Gastrocnemius medialis (tissue), 4 donors: ENCODE measurements around the gene NXT1. TPM values are rescaled to one million over a fixed set of nuclear protein-coding genes. Genes with fewer than 3 reads are reported as not detected.

Source experiments
- ATAC-seq, 2 donors: fragments of 150-250 bp; one replicate each; pipeline ENCODE4 v1.9.1; 2016
- DNase-seq, 2 donors: peaks; one replicate each; pipeline ENCODE4 v3.0.0-alpha.2; 2019
- H3K27ac ChIP-seq, 4 donors: fragments of 200-600 bp; sonication (generic); 1 replicate in 1 of 4; 2 replicates in 3 of 4; pipeline ENCODE4 v1.5.1; 2016 to 2018; ENCODE audit warnings: mild to moderate bottlenecking in 2 of 4, moderate library complexity in 1 of 4
- H3K27me3 ChIP-seq, 3 donors: fragments of 200-600 bp; sonication (generic) in 2 of 3; 1 replicate in 1 of 3; 2 replicates in 2 of 3; pipeline versions ENCODE4 v1.5.1 to v1.6.0; 2016 to 2019; ENCODE audit warnings: mild to moderate bottlenecking in 1 of 3, moderate library complexity in 1 of 3
- H3K36me3 ChIP-seq, 2 donors: fragments of 200-600 bp; sonication (generic) in 1 of 2; one replicate each; pipeline ENCODE4 v1.5.1; 2017 to 2018
- H3K4me1 ChIP-seq, 2 donors: fragments of 200-600 bp; sonication (generic) in 1 of 2; one replicate each; pipeline ENCODE4 v1.5.1; 2016 to 2017; ENCODE audit warnings: mild to moderate bottlenecking in 2 of 2
- H3K4me3 ChIP-seq, 4 donors: fragments of 200-600 bp; sonication (generic) in 3 of 4; 1 replicate in 1 of 4; 2 replicates in 3 of 4; pipeline ENCODE4 v1.5.1; 2016 to 2019; ENCODE audit warnings: mild to moderate bottlenecking in 2 of 4
- H3K9me3 ChIP-seq, 3 donors: fragments of 200-600 bp; sonication (generic) in 2 of 3; 1 replicate in 1 of 3; 2 replicates in 2 of 3; pipeline ENCODE4 v1.5.1; 2016 to 2019
- POLR2A ChIP-seq, 2 donors: fragments of 450-650 bp; IDR thresholded peaks; one replicate each; pipeline ENCODE4 v1.6.1; 2017; ENCODE audit warnings: antibody characterized with exemption in 2 of 2, mild to moderate bottlenecking in 2 of 2, moderate library complexity in 2 of 2
- in situ Hi-C, 4 donors: fragments of 200-750 bp; cut with MboI; loops; one replicate each; pipeline versions ENCODE4 v1.15.0 to v1.8.0; 2017; ENCODE audit warnings: low sequenced_read_pairs in 4 of 4
- intact Hi-C: fragments of 100-400 bp; cut with DNase I; formaldehyde crosslinking; loops from one replicate; pipeline ENCODE4 v1.15.1; 2023; ENCODE audit warnings: low total_unique reads
- total RNA-seq, 4 donors: library from RNA; depleted of rRNA; stranded (reverse); fragments of >200 nt; gene quantifications; one replicate each; pipeline versions ENCODE4 v1.1.0 to v1.2.3, GENCODE V29; 2016
- TF ChIP-seq, protein P1 (sequence below), 5 experiments: fragments of 450-650 bp in 3 of 5; fragments of 200-600 bp in 2 of 5; sonication (generic) in 2 of 5; IDR thresholded peaks in 4 of 5; conservative IDR thresholded peaks in 1 of 5; 1 replicate in 4 of 5; 2 replicates in 1 of 5; pipeline ENCODE4 v1.5.1; 2016 to 2019; ENCODE audit warnings: antibody characterized with exemption in 5 of 5, mild to moderate bottlenecking in 3 of 5, moderate library complexity in 3 of 5

The NXT1 gene
- total RNA-seq, 4 donors from 2014 or later: 15.2 to 17.9 (median 15.9) TPM

GRCh38 chr20:23401051-23401450 lies 50.5 kb downstream of the NXT1 start:
- Histone ChIP-seq H3K9me3 (no peaks in the 10 kb centered on the region), H3K27me3 (no peaks in the 10 kb centered on the region), H3K4me3 (no peak overlapping the region), H3K36me3 (peaks cover 0 to 5% of the 10 kb centered on the region in 2 donors), H3K4me1 (peaks cover 36 to 50% of the 10 kb centered on the region in 2 donors), H3K27ac (peak overlapping the region in 3 of 4 donors; percentile 8 to 53 (median 51))
- intact Hi-C loops: no loop called here
- peak in 1 of 2 donors; percentile 28 for ATAC-seq
- TF ChIP-seq, protein P1, sequence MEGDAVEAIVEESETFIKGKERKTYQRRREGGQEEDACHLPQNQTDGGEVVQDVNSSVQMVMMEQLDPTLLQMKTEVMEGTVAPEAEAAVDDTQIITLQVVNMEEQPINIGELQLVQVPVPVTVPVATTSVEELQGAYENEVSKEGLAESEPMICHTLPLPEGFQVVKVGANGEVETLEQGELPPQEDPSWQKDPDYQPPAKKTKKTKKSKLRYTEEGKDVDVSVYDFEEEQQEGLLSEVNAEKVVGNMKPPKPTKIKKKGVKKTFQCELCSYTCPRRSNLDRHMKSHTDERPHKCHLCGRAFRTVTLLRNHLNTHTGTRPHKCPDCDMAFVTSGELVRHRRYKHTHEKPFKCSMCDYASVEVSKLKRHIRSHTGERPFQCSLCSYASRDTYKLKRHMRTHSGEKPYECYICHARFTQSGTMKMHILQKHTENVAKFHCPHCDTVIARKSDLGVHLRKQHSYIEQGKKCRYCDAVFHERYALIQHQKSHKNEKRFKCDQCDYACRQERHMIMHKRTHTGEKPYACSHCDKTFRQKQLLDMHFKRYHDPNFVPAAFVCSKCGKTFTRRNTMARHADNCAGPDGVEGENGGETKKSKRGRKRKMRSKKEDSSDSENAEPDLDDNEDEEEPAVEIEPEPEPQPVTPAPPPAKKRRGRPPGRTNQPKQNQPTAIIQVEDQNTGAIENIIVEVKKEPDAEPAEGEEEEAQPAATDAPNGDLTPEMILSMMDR (IDR thresholded peaks at IDR 0.05 in 4 of 5, conservative IDR thresholded peaks at IDR 0.05 in 1 of 5): no peak
- TF ChIP-seq POLR2A (IDR thresholded peaks at IDR 0.05): no peak
- no peak for DNase-seq
- in situ Hi-C loops: loop anchor here in 1 of 4 donors (25.0 kb wide), 1 partner anchor 211 kb away; the partner anchor contains the start of gene CST9

GRCh38 chr20:23403751-23404150 lies 53.2 kb downstream of the NXT1 start:
- ATAC-seq: no peak
- Histone ChIP-seq H3K9me3 (no peaks in the 10 kb centered on the region), H3K4me3 (no peak overlapping the region), H3K27me3 (no peaks in the 10 kb centered on the region), H3K27ac (peak overlapping the region in 1 of 4 donors; percentile 2), H3K4me1 (peaks cover 26 to 41% of the 10 kb centered on the region in 2 donors), H3K36me3 (peaks cover 0 to 5% of the 10 kb centered on the region in 2 donors)
- in situ Hi-C loops: loop anchor here in 1 of 4 donors (25.0 kb wide), 1 partner anchor 209 kb away; the partner anchor contains the start of gene CST9
- intact Hi-C loops: no loop called here
- no peak for DNase-seq
- TF ChIP-seq, protein P1 (IDR thresholded peaks at IDR 0.05 in 4 of 5, conservative IDR thresholded peaks at IDR 0.05 in 1 of 5): no peak
- TF ChIP-seq POLR2A (IDR thresholded peaks at IDR 0.05): no peak

DNA sequence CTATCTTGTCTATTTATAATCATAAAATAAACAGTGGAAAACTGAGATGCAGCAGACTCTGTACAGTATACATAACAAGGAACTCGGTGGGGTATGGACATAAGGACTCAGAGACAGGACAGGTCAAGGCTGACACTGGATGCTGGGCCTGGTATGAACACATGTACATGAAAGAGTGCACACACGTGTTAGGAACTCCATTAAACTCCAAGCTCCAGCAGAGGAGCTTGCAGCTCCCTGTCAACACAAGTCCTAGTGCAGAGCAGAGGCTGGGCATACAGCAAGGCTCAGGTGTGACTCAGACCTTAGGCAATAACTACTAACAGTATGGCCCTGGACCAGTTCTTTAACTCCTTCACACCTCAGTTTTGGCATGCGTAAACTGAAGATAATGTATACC lies 53.6 kb downstream of the NXT1 start:
- peak in 1 of 2 donors; percentile 32 for DNase-seq
- H3K9me3 ChIP-seq: no peaks in the 10 kb centered on the region
- peak overlapping the region in 1 of 4 donors; percentile 2 for H3K27ac ChIP-seq
- no peaks in the 10 kb centered on the region for H3K27me3 ChIP-seq
- peak; percentile 91 to 92 for ATAC-seq
- H3K36me3 ChIP-seq: peaks cover 0 to 5% of the 10 kb centered on the region in 2 donors
- intact Hi-C loops (no loop called here), in situ Hi-C loops (loop anchor here in 1 of 4 donors (25.0 kb wide), 1 partner anchor 208 kb away; the partner anchor contains the start of gene CST9)
- no peak overlapping the region for H3K4me3 ChIP-seq
- peaks cover 31 to 45% of the 10 kb centered on the region in 2 donors for H3K4me1 ChIP-seq
- TF ChIP-seq, protein P1 (IDR thresholded peaks at IDR 0.05 in 4 of 5, conservative IDR thresholded peaks at IDR 0.05 in 1 of 5): no peak
- no peak for TF ChIP-seq POLR2A (IDR thresholded peaks at IDR 0.05)

Other genes with a start within 250 kb of the NXT1 start
- gene GZF1, start 11.4 kb downstream of the NXT1 start, total RNA-seq: 10 to 100 TPM; 10.1 to 23.0 (median 13.3) TPM
- 1 to 10 TPM; 3.2 to 8.3 (median 3.8) TPM for gene NAPB, start 70.7 kb downstream of the NXT1 start, total RNA-seq
- not detected for gene CSTL1, start 88.9 kb downstream of the NXT1 start, total RNA-seq
- not detected for gene CST11, start 102.1 kb downstream of the NXT1 start, total RNA-seq
- gene CST8, start 140.3 kb downstream of the NXT1 start, total RNA-seq: not detected
- gene CST9L, start 217.7 kb downstream of the NXT1 start, total RNA-seq: not detected